GM23338 (cell line): ENCODE measurements around the gene UNC45B. TPM values are rescaled to one million over a fixed set of nuclear protein-coding genes. Genes with fewer than 3 reads are reported as not detected.

Experiments
- ATAC-seq: fragments of 200-7000 bp; cut with Tn5 transposase; 3 replicates; pipeline ENCODE4 v1.9.1; 2020
- DNase-seq: peaks from one replicate; pipeline ENCODE4 v3.0.0-alpha.2; 2015; ENCODE audit warnings: low spot score
- H2AFZ ChIP-seq: fragments of 200-600 bp; sonication (generic); 2 replicates; pipeline ENCODE4 v1.8.0; 2016; ENCODE audit warnings: antibody characterized with exemption, mild to moderate bottlenecking, moderate library complexity
- H3F3A ChIP-seq: fragments of 200-600 bp; sonication (generic); replicated peaks from 2 replicates; pipeline ENCODE4 v1.8.0; 2017; ENCODE audit warnings: antibody characterized with exemption, mixed run types, low read depth
- H3K27ac ChIP-seq: fragments of 200-600 bp; sonication (generic); 2 replicates; pipeline ENCODE4 v1.6.1; 2016; ENCODE audit warnings: low read depth
- H3K27me3 ChIP-seq: fragments of 200-600 bp; sonication (generic); 2 replicates; pipeline ENCODE4 v1.8.0; 2016; ENCODE audit warnings: mild to moderate bottlenecking, mixed run types, moderate library complexity; ENCODE audit not compliant: insufficient read depth
- H3K36me3 ChIP-seq: fragments of 200-600 bp; sonication (generic); 2 replicates; pipeline ENCODE4 v1.8.0; 2016; ENCODE audit warnings: mild to moderate bottlenecking; ENCODE audit not compliant: insufficient read depth
- H3K4me1 ChIP-seq: fragments of 200-600 bp; sonication (generic); 2 replicates; pipeline ENCODE4 v1.8.0; 2016; ENCODE audit warnings: mild to moderate bottlenecking, moderate library complexity; ENCODE audit not compliant: insufficient read depth
- H3K4me2 ChIP-seq: fragments of 200-600 bp; sonication (generic); 2 replicates; pipeline ENCODE4 v1.7.1; 2017; ENCODE audit warnings: mixed run types
- H3K4me3 ChIP-seq: fragments of 200-600 bp; sonication (generic); 2 replicates; pipeline ENCODE4 v1.6.1; 2016; ENCODE audit warnings: mixed run types
- H3K79me2 ChIP-seq: fragments of 200-600 bp; sonication (generic); replicated peaks from 2 replicates; pipeline ENCODE4 v1.8.0; 2017; ENCODE audit warnings: mild to moderate bottlenecking; ENCODE audit not compliant: insufficient read depth
- H3K9me2 ChIP-seq: fragments of 200-600 bp; sonication (generic); 2 replicates; pipeline ENCODE4 v1.8.0; 2017; ENCODE audit not compliant: insufficient read depth
- H4K20me1 ChIP-seq: fragments of 200-600 bp; sonication (generic); replicated peaks from 2 replicates; pipeline ENCODE4 v1.8.0; 2017; ENCODE audit warnings: mild to moderate bottlenecking; ENCODE audit not compliant: insufficient read depth
- H3K27ac Mint-ChIP-seq: 2 replicates; pipeline ENCODE4 v1.8.0; 2020; ENCODE audit warnings: inconsistent platforms, mild to moderate bottlenecking, moderate library complexity, mixed read lengths
- H3K27me3 Mint-ChIP-seq: 3 replicates; pipeline ENCODE4 v1.8.0; 2022; ENCODE audit warnings: low read depth, mild to moderate bottlenecking, moderate library complexity, mixed read lengths, inconsistent platforms; ENCODE audit not compliant: insufficient read depth, poor library complexity
- H3K36me3 Mint-ChIP-seq: 3 replicates; pipeline ENCODE4 v1.8.0; 2021; ENCODE audit warnings: low read depth, mild to moderate bottlenecking, inconsistent platforms, moderate library complexity, mixed read lengths
- H3K4me1 Mint-ChIP-seq: 3 replicates; pipeline ENCODE4 v1.8.0; 2020; ENCODE audit warnings: mild to moderate bottlenecking, inconsistent platforms, mixed read lengths
- H3K4me3 Mint-ChIP-seq: 3 replicates; pipeline ENCODE4 v1.8.0; 2021; ENCODE audit warnings: moderate library complexity, mild to moderate bottlenecking, inconsistent platforms, mixed read lengths
- H3K9me3 Mint-ChIP-seq: 3 replicates; pipeline ENCODE4 v1.8.0; 2020; ENCODE audit warnings: moderate library complexity, mild to moderate bottlenecking, inconsistent platforms, mixed read lengths
- EZH2phosphoT487 ChIP-seq: fragments of 200-600 bp; sonication (generic); IDR thresholded peaks from one replicate; pipeline ENCODE4 v1.8.1; 2018; ENCODE audit warnings: antibody characterized with exemption; ENCODE audit not compliant: unreplicated experiment
- JUNB ChIP-seq: IDR thresholded peaks from one replicate; pipeline ENCODE4 v1.6.1; 2016; ENCODE audit warnings: antibody characterized with exemption; ENCODE audit not compliant: unreplicated experiment
- NANOG ChIP-seq: IDR thresholded peaks from 2 replicates; pipeline ENCODE4 v1.6.1; 2016; ENCODE audit warnings: antibody characterized with exemption, borderline replicate concordance
- POLR2AphosphoS5 ChIP-seq: IDR thresholded peaks from 2 replicates; pipeline ENCODE4 v1.6.1; 2016; ENCODE audit warnings: antibody characterized with exemption, low read depth
- ZNF462 ChIP-seq: fragments of 250-450 bp; sonication (Bioruptor Pico); IDR thresholded peaks from 2 replicates; pipeline ENCODE4 v1.5.0; 2020; ENCODE audit warnings: mild to moderate bottlenecking, moderate library complexity
- polyA plus RNA-seq: library from polyadenylated mRNA; unstranded; fragments of >200 nt; fragmentation: Nextera tagmentation; extraction: Ambion mirVana; gene quantifications from 2 replicates; pipeline ENCODE4 v1.2.1, GENCODE V29; 2016
- total RNA-seq: library from RNA; depleted of rRNA; stranded (reverse); fragments of >200 nt; shearing (Covaris generic); gene quantifications from 2 replicates; pipeline ENCODE4 v1.2.3, GENCODE V29; 2014

The UNC45B gene
- total and polyA plus RNA-seq, 2 experiments from 2014 or later, result 0.03 TPM; not detected in 1

GRCh38 chr17:35155246-35155645 lies 7.6 kb downstream of the UNC45B start:
- no peak for TF ChIP-seq ZNF462
- TF ChIP-seq EZH2phosphoT487, result no peak
- no peak for TF ChIP-seq NANOG
- ATAC-seq, result no peak
- no peaks in the 10 kb centered on the region for H3K27me3 ChIP-seq
- H3K4me1 ChIP-seq, result no peaks in the 10 kb centered on the region
- Mint-ChIP-seq H3K27ac (no peak overlapping the region), H3K4me1 (no peaks in the 10 kb centered on the region), H3K27me3 (peaks cover 6% of the 10 kb centered on the region), H3K36me3 (no peaks in the 10 kb centered on the region), H3K4me3 (no peak overlapping the region), H3K9me3 (no peaks in the 10 kb centered on the region)
- DNase-seq, result no peak
- H3K4me3 ChIP-seq, result no peak overlapping the region
- no peaks in the 10 kb centered on the region for H3K79me2 ChIP-seq
- H3F3A ChIP-seq, result no peaks in the 10 kb centered on the region
- no peaks in the 10 kb centered on the region for H3K36me3 ChIP-seq
- H3K27ac ChIP-seq, result no peak overlapping the region
- 0 out of 2 replicates have a peak, but pooled peaks cover 3% of the 10 kb centered on the region for H3K9me2 ChIP-seq
- no peaks in the 10 kb centered on the region for H4K20me1 ChIP-seq
- H3K4me2 ChIP-seq, result no peak overlapping the region
- H2AFZ ChIP-seq, result no peak overlapping the region

- Mint-ChIP-seq H3K27ac (no peak overlapping the region; the same call in 1 of the 2 replicates), H3K27me3 (peaks cover 1% of the 10 kb centered on the region), H3K4me1 (peaks cover 7% of the 10 kb centered on the region), H3K36me3 (no peaks in the 10 kb centered on the region), H3K9me3 (no peaks in the 10 kb centered on the region), H3K4me3 (no peak overlapping the region)
- ATAC-seq (no peak), DNase-seq (no peak)
- no peak overlapping the region for H3K27ac ChIP-seq
- H3K79me2 ChIP-seq, result no peaks in the 10 kb centered on the region
- no peaks in the 10 kb centered on the region for H4K20me1 ChIP-seq
- no peaks in the 10 kb centered on the region for H3K36me3 ChIP-seq
- 0 out of 2 replicates have a peak, but pooled peaks cover 3% of the 10 kb centered on the region for H3K9me2 ChIP-seq
- no peak overlapping the region for H3K4me2 ChIP-seq
- TF ChIP-seq JUNB (no peak), POLR2AphosphoS5 (no peak)
- H3K4me1 ChIP-seq, result peaks cover 3% of the 10 kb centered on the region; the same call in 1 of the 2 replicates
- no peaks in the 10 kb centered on the region for H3K27me3 ChIP-seq
- H3F3A ChIP-seq, result no peaks in the 10 kb centered on the region
- no peak overlapping the region for H2AFZ ChIP-seq
- H3K4me3 ChIP-seq, result no peak overlapping the region
Measured at GRCh38 chr17:35159940-35160339, 12.3 kb downstream of the UNC45B start.
